ENCODE measurements around the gene SSBP2. TPM values are rescaled to one million over a fixed set of nuclear protein-coding genes. Genes with fewer than 3 reads are reported as not detected.
A peak's percentile ranks its signal among the peaks of the same experiment; 100 is the strongest.

SSBP2 gene
- total RNA-seq, 4 donors from 2014 or later: 10.9 to 22.3 (median 14.9) TPM

DNA sequence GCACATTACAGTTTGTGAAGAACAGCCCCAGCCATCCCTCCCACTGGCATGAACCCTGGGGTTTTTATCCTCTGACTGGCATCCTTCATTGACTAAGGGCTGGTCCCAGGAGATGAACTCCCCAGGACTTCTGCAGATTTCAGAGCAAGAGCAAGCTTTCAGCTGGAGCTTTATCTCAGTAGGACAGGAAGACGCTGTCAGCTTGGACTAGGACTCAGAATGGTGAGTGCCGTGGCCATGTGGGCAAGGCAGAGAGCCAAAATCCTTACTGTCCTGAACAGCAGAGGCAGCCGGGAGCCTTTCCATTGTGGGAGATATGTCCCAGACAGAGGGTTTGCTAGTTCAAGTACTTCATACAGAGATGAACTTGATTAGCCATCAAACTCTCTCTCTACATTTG, 353.7 kb downstream of the SSBP2 start:
- no peak for DNase-seq
- H3K9me3 ChIP-seq: no peaks in the 10 kb centered on the region
- no peak overlapping the region for H3K27ac ChIP-seq
- TF ChIP-seq, protein P1, sequence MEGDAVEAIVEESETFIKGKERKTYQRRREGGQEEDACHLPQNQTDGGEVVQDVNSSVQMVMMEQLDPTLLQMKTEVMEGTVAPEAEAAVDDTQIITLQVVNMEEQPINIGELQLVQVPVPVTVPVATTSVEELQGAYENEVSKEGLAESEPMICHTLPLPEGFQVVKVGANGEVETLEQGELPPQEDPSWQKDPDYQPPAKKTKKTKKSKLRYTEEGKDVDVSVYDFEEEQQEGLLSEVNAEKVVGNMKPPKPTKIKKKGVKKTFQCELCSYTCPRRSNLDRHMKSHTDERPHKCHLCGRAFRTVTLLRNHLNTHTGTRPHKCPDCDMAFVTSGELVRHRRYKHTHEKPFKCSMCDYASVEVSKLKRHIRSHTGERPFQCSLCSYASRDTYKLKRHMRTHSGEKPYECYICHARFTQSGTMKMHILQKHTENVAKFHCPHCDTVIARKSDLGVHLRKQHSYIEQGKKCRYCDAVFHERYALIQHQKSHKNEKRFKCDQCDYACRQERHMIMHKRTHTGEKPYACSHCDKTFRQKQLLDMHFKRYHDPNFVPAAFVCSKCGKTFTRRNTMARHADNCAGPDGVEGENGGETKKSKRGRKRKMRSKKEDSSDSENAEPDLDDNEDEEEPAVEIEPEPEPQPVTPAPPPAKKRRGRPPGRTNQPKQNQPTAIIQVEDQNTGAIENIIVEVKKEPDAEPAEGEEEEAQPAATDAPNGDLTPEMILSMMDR (IDR thresholded peaks at IDR 0.05): no peak
- TF ChIP-seq POLR2A (IDR thresholded peaks at IDR 0.05): no peak
- no peak overlapping the region for H3K4me3 ChIP-seq
- peaks cover 0 to 11% (median 3%) of the 10 kb centered on the region in 4 donors for H3K4me1 ChIP-seq
- H3K27me3 ChIP-seq: peaks cover 0 to 3% of the 10 kb centered on the region in 2 donors
- H3K36me3 ChIP-seq: no peaks in the 10 kb centered on the region

DNA sequence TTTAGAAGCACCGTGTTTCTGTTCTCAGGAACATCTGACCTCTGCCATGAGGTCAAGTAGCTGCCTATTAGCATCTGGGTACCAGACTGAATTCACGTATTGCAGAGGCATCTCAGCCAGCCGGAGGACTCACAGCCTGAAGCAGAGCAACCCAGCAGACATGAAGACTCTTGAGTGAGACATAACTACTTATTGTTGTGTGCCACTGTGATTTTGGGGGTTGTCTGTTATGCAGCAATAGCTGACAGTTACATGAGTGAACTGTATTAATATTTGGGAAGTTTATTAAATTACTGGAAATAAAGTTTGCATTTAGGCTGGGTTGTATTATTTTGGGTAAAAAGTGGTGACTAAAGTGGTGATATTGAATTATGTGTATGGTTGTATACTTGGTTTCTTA, 355.6 kb downstream of the SSBP2 start:
- Histone ChIP-seq H3K9me3 (no peaks in the 10 kb centered on the region), H3K27ac (no peak overlapping the region), H3K27me3 (peaks cover 0 to 3% of the 10 kb centered on the region in 2 donors), H3K4me3 (no peak overlapping the region), H3K4me1 (peaks cover 0 to 11% (median 3%) of the 10 kb centered on the region in 4 donors), H3K36me3 (no peaks in the 10 kb centered on the region)
- DNase-seq: no peak
- TF ChIP-seq, protein P1 (IDR thresholded peaks at IDR 0.05): no peak
- no peak for TF ChIP-seq POLR2A (IDR thresholded peaks at IDR 0.05)

DNA sequence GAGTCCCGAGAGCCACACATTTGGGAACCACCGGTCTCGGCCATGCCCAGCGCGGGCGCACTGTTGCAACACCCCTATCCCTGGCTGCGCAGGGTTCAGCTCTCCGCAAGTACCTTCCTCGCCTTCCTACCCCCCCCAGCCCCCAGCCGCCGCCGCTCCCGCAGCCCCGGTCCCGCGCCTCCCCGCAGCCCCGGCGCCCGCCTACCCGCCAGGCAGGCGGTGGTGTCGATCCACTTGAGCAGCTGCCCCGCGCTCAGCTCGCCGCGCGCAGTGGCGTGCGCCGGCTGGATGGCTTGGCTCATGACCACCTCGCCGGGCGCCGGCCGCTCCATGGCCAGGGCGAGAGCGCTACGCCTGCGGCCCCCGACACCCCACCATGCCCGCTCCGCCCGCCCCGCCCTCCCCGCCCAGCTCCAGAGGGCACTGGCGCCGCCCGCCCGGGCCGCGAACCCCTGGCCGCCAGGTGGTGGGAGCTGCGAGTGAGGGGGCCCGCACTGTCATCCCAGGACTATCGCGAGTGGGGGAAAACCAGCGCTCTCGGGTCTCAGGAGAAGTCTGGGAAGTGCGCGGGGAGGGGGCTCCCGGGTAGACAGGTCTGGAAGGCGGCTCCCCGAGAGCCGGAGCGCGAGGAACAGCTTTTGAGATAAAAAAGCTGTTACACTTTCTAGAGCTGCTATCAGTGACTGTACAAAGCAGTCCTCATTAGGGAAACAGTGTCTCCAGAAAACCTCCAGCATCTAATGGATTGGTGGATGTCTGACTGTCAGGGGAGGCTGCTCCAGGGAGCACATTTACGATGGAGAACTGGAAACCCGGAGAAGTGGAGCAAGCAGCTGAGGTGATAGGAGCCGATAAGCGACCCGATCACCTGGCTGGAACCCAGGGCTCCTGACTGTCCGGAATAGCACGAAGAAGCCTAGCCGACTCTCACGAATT, 356.8 kb downstream of the SSBP2 start, which contains the start of gene ACOT12:
Gene ACOT12, minus strand, starts transcription at position 352 of the 936 bp plus-strand sequence. Its CDS starts 20 bp downstream, at position 332.
- H3K9me3 ChIP-seq: no peaks in the 10 kb centered on the region
- no peak within 1 kb of the TSS for H3K27ac ChIP-seq
- H3K36me3 ChIP-seq: no peaks in the 10 kb centered on the region
- peak in 1 of 3 donors; percentile 51 for DNase-seq
- TF ChIP-seq, protein P1 (IDR thresholded peaks at IDR 0.05): no peak
- no peak for TF ChIP-seq POLR2A (IDR thresholded peaks at IDR 0.05)
- peaks cover 0 to 3% of the 10 kb centered on the region in 2 donors for H3K27me3 ChIP-seq
- peak within 1 kb of the TSS; percentile 21 to 55 (median 38) for H3K4me3 ChIP-seq
- H3K4me1 ChIP-seq: peaks cover 0 to 11% (median 3%) of the 10 kb centered on the region in 4 donors

DNA sequence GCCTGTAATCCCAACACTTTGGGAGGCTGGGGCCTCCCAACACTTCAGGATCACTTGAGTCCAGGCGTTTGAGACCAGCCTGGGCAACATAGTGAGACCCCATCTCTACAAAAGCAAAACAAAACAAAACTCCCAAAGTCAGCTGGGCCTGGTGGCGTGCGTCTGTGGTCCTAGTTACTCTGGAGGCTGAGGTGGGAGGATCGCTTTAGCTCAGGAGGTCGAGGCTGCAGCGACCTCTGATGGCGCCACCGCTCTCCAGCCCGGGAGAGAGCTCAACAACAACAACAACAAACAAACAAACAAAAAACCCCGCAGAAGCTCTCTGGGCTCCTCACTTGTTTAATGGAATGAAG, 357.5 kb downstream of the SSBP2 start:
- H3K9me3 ChIP-seq: no peaks in the 10 kb centered on the region
- peaks cover 0 to 3% of the 10 kb centered on the region in 2 donors for H3K27me3 ChIP-seq
- H3K27ac ChIP-seq: no peak overlapping the region
- DNase-seq: no peak
- no peaks in the 10 kb centered on the region for H3K36me3 ChIP-seq
- H3K4me3 ChIP-seq: peak overlapping the region; percentile 21 to 55 (median 38)
- TF ChIP-seq, protein P1 (IDR thresholded peaks at IDR 0.05): no peak
- H3K4me1 ChIP-seq: peaks cover 0 to 11% (median 3%) of the 10 kb centered on the region in 4 donors

DNA sequence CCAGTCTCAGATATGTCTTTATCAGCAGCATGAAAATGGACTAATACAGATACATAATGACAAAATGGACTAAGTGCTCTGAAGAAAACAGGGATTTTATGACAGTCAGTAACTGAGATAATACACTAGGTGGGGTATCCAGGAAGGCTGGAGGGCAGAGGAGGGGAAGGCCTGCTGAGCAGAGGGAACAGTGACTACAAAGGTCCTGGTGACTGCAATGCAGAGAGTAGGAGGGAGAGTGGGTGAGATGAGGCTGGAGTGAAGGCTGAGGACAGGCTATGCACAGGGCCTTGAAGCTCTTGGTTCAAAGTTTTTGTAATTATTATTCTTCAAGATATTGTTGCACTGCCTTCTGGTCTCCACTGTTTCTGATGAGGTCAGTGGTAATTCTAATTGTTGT, 361.9 kb downstream of the SSBP2 start:
- TF ChIP-seq, protein P1 (IDR thresholded peaks at IDR 0.05): no peak
- no peak for TF ChIP-seq POLR2A (IDR thresholded peaks at IDR 0.05)
- Histone ChIP-seq H3K4me3 (no peak overlapping the region), H3K4me1 (peaks cover 0 to 7% (median 3%) of the 10 kb centered on the region in 4 donors), H3K27me3 (peaks cover 0 to 3% of the 10 kb centered on the region in 2 donors), H3K36me3 (no peaks in the 10 kb centered on the region), H3K9me3 (no peaks in the 10 kb centered on the region), H3K27ac (no peak overlapping the region)
- no peak for DNase-seq

All from Peyer's patch (tissue), 4 donors.